ENCODE results near the gene DTX4.

DTX4 gene

GRCh38 chr11:59214141-59214893, 42.4 kb downstream of the DTX4 start:
- in situ Hi-C loops (cut with MboI; ENCODE audit: low sequenced_read_pairs) = no loop called here

- in situ Hi-C loops (cut with MboI; ENCODE audit: low sequenced_read_pairs) = no loop called here
Observed at GRCh38 chr11:59216641-59217564, 45.0 kb downstream of the DTX4 start.

DNA sequence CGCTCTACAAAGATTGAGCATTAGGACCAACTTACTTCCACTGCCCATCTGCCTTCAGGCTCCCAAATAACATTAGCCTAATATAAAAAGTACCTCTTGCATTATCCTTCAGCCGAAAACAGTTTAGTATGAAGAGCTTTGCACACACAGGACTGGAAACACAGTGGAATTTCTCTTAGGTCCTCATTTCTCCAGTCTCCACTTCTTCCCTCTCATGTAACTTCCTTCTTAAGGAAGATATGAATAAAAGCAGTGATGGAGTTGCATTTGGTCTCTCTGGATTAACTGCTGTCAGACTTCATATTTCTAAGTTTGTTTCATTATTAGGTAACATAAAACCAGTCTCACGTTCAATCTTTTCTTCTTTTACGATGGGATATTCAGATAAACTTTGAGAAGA, 46.4 kb downstream of the DTX4 start:
- in situ Hi-C loops (cut with MboI; ENCODE audit: low sequenced_read_pairs) = no loop called here

GRCh38 chr11:59218893-59219292, 47.0 kb downstream of the DTX4 start:
- in situ Hi-C loops (cut with MboI; ENCODE audit: low sequenced_read_pairs) = no loop called here

DNA sequence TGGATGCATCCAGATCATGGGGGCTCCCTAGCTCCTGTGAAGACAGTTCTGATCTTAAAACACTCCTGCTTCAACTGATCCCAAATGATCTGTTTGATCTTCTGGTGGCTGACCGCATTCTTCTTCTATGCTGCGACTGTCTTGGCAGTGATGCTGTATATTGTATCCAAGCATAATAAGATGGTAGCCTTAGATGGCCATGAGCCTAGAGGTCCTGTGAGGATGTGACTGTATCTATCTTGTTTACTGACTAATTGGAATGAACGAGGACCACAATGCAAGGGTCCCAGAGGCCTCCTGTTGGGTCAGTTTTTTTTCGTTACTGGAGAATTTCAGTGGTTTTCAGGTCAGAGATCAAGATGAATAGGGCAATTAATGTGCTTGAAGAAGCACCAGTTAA, 47.9 kb downstream of the DTX4 start:
- in situ Hi-C loops (cut with MboI; ENCODE audit: low sequenced_read_pairs) = no loop called here

DNA sequence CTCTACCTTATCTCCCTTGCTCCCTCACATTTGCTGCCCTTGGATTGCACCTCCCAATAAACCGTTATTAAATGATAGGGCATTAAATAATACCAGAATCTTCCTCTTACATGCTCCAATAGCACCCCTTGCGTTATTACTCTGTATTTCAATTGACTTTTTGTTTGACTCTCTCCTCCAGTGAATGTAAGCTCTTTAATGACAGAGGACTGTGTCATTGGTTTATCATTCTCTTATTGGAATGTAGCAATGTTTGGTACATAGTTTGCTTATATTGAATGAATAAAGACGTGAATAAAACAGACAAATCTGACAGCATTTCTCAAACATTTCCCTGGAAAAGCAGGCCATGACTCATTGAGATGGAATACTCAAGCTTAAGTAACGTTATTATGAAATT, 49.5 kb downstream of the DTX4 start:
- in situ Hi-C loops (cut with MboI; ENCODE audit: low sequenced_read_pairs) = no loop called here

DNA sequence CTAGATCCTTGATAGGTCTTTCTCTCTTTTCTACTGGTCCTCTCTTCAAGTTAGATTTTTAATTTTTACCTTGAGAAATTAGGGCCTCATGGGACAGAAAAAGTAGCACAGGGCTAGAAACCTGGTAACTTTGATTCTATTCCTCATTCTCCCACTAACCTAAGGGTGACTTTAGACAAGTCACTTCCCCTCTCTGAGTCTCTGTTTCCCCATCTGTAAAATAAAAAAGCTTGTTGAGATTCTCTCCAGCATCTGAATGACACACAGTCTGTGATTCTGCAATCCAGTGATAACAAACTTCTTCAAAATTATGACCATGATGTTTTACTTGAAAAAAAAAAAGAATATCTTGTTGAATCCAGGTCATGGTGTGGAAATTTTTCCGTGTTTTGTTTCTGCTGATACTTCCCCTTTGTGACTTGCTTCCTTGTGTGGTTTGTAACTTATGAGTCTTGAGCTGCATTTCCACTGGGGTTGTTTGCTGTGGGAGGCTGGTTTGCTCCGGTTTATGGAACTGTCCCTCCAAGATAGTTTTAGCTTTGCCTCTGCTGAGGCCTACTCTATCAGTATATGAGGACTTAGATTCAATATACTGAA, 50.6 kb downstream of the DTX4 start:
- in situ Hi-C loops (cut with MboI; ENCODE audit: low sequenced_read_pairs) = no loop called here

DNA sequence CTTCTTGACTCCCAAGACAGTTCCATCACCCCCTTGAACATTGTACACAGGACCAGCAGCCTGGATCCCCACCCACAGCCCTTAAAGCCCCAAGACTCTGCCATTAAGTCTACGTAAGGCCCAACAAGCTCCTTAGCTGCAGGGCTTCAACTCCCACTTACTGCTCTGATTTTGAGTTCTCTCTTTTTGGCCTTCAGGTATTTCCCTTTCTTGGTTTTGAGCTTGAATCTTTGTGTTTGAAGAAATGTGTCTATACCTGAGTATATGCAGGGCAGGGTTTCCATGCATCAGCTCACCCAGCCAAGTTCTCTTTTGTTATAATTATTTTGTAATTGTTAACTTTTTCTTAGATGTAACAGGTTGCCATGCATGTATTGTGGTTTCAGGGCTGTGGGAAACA, 51.2 kb downstream of the DTX4 start:
- in situ Hi-C loops (cut with MboI; ENCODE audit: low sequenced_read_pairs) = no loop called here

- in situ Hi-C loops (cut with MboI; ENCODE audit: low sequenced_read_pairs) = no loop called here
Observed at GRCh38 chr11:59223611-59224010, 51.7 kb downstream of the DTX4 start.

- in situ Hi-C loops (cut with MboI; ENCODE audit: low sequenced_read_pairs) = no loop called here
Observed at GRCh38 chr11:59224351-59224928, 52.5 kb downstream of the DTX4 start.

DNA sequence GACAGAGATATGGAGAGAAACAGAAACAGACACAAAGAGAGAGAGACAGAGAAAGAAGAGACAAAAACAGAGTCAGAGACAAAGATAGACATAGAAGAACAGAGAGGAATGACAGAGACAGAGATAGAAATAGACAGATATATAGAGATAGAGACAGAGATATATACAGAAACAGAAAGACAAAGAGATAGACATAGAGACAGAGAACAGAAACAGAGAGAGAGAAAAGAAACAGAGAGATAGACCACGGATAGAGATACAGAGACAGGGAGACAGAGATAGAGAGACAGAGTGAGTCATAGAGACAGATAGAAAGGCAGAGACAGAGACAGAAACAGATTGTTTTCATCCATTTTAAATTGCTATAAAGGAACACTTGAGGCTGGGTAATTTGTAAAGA, 53.1 kb downstream of the DTX4 start:
- in situ Hi-C loops (cut with MboI; ENCODE audit: low sequenced_read_pairs) = no loop called here

- in situ Hi-C loops (cut with MboI; ENCODE audit: low sequenced_read_pairs) = no loop called here
Observed at GRCh38 chr11:59226396-59226795, 54.5 kb downstream of the DTX4 start.

DNA sequence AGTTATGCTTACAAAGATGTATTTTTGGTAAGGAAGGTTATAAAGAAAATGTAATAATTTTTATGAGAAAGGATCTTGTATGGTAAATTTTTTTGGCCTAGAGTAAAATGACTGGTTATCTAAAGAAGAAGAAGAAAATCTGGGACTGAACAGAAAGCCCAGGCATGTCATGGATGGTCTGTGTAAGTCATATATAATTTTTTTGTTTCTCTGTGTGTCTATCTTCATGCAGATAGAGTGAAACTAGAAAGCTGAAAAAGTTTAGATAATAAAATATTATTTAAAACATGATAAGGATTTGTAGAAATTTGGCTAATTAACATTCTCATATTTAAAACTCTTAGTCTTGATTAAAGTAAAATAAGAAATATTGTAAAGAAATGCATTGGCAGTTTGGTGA, 68.4 kb downstream of the DTX4 start:
- in situ Hi-C loops (cut with MboI; ENCODE audit: low sequenced_read_pairs) = no loop called here

DNA sequence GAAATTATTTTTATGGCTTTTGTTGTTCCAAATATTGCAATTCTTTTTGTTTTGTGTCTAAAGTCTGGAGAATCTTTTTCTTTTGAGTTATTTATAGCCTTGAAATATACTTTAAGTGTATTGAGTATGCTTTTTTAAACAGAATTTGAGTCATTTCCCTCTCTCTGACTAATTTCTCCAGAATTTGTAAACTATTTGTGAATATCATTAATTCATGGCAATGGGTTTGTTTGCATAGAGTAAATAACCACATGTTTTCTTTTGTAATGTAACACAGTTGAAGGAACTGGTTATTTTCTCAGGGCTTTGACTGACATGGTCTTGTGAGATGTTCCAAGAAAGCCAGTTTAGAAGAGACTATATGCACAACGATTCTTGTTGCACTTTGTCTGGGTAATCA, 71.7 kb downstream of the DTX4 start:
- in situ Hi-C loops (cut with MboI; ENCODE audit: low sequenced_read_pairs) = no loop called here

DNA sequence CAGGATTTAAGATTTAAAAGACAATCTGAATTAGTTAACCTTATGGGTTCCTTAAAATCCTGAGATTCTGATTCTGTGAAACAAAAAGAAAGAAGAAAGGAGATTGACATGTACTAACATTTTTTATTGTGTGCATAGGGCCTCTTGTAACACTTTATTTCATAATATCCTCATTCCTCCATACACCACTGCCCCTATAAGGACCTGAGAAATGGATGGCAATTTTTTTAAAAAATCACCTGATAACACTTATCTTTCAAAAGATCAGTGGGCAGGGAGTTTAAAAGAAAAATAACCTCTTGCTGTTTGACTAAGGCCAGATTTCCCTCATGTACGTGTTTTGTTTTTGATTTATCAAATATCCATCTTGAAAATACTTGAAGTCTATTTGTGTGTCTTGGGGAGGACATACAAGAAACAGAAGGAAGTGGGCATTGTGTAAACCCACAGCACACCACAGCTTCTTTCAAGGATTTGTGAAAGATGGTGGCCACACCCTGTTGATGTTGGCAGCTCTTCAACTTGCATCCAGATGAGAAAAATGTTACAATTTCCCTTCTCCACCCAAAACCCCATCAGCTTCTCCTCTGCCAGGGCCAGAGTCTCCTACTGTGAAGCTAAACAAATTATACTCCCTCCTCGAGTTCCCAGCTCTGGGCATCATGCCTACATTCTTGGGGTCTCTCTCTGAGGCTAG, 75.7 kb downstream of the DTX4 start:
- in situ Hi-C loops (cut with MboI; ENCODE audit: low sequenced_read_pairs) = no loop called here

GRCh38 chr11:59249535-59249934, 77.6 kb downstream of the DTX4 start:
- in situ Hi-C loops (cut with MboI; ENCODE audit: low sequenced_read_pairs) = no loop called here

- in situ Hi-C loops (cut with MboI; ENCODE audit: low sequenced_read_pairs) = no loop called here
Observed at GRCh38 chr11:59253001-59253400, 81.1 kb downstream of the DTX4 start.

- in situ Hi-C loops (cut with MboI; ENCODE audit: low sequenced_read_pairs) = no loop called here
Observed at GRCh38 chr11:59254286-59254685, 82.4 kb downstream of the DTX4 start.

- in situ Hi-C loops (cut with MboI; ENCODE audit: low sequenced_read_pairs) = no loop called here
Observed at GRCh38 chr11:59255281-59255680, 83.3 kb downstream of the DTX4 start.

All from HL-60/S4 treated with retinoic acid at 250 ng/mL for 4 days and 3 days (cell line).